ENCODE measurements around the gene NHP2. TPM values are rescaled to one million over a fixed set of nuclear protein-coding genes. Genes with fewer than 3 reads are reported as not detected.

The NHP2 gene
- total RNA-seq, 1 experiment from 2014 or later: 232 TPM

DNA sequence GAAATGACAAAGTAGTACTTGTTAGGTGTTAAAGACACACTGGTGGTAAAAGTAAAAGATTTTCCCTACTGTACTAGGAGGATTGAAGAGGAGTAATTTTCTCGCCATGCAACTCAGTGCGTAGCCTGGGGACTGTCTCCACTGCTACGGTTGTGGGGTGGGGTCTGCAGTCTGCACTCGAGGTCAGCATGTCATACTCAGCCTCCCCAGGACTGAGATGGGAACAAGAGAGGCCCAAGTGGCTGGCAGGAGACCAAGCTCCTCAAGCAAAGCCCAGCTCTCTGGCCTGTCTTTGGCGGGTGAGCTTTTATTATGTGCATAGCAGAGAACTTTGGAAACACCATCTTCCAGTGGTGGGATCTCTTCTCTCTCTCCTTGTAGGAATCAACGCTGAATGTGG is 10.4 kb downstream of the NHP2 start:
- no peak overlapping the region for H3K4me3 ChIP-seq (ENCODE audit: low read depth, low read length, poor library complexity, severe bottlenecking)
- DNase-seq (ENCODE audit: low spot score): no peak
- no peaks in the 10 kb centered on the region for H3K9me3 ChIP-seq (ENCODE audit: low read depth, low read length, poor library complexity, severe bottlenecking)
- intact Hi-C loops (cut with micrococcal nuclease; ENCODE audit: unreplicated experiment): no loop called here
- H3K36me3 ChIP-seq (ENCODE audit: insufficient read depth, low read length, poor library complexity, severe bottlenecking): peaks cover 57% of the 10 kb centered on the region
- H3K4me1 ChIP-seq (ENCODE audit: insufficient read depth, low read length, poor library complexity, severe bottlenecking): no peaks in the 10 kb centered on the region
- H3K27ac ChIP-seq (ENCODE audit: low read depth, low read length, poor library complexity, severe bottlenecking): no peak overlapping the region
- no TSS peak for BruUV-seq (replicated peaks)
- POLR2A ChIA-PET (ENCODE audit: low non-redundant PET): no interaction called here
- no peaks in the 10 kb centered on the region for H3K27me3 ChIP-seq (replicated peaks; ENCODE audit: insufficient read depth, low read depth, low read length, poor library complexity)
- CTCF ChIA-PET: no interaction called here
- no peak for TF ChIP-seq CTCF (conservative IDR thresholded peaks at IDR 0.05; ENCODE audit: low read depth, low read length)
- TF ChIP-seq EZH2 (IDR thresholded peaks at IDR 0.05; ENCODE audit: borderline replicate concordance, low read depth, low read length, poor library complexity, severe bottlenecking): no peak

DNA sequence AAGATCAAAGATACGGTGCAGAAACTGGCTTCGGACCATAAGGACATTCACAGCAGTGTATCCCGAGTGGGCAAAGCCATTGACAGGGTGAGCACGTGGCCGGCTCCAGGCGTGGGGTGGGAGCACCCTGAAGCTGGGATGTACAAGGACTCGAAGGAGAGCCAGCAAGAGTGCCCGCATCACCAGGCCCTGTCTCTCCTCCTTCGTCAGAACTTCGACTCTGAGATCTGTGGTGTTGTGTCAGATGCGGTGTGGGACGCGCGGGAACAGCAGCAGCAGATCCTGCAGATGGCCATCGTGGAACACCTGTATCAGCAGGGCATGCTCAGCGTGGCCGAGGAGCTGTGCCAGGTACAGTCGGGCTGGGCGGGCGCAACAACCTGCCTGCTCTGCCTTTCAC is 11.0 kb downstream of the NHP2 start:
- Histone ChIP-seq H3K4me3 (ENCODE audit: low read depth, low read length, poor library complexity, severe bottlenecking) (no peak overlapping the region), H3K9me3 (ENCODE audit: low read depth, low read length, poor library complexity, severe bottlenecking) (no peaks in the 10 kb centered on the region), H3K27me3 (replicated peaks; ENCODE audit: insufficient read depth, low read depth, low read length, poor library complexity) (no peaks in the 10 kb centered on the region), H3K27ac (ENCODE audit: low read depth, low read length, poor library complexity, severe bottlenecking) (no peak overlapping the region), H3K36me3 (ENCODE audit: insufficient read depth, low read length, poor library complexity, severe bottlenecking) (peaks cover 51% of the 10 kb centered on the region), H3K4me1 (ENCODE audit: insufficient read depth, low read length, poor library complexity, severe bottlenecking) (no peaks in the 10 kb centered on the region)
- BruUV-seq (replicated peaks): no TSS peak
- TF ChIP-seq CTCF (conservative IDR thresholded peaks at IDR 0.05; ENCODE audit: low read depth, low read length) (no peak), EZH2 (IDR thresholded peaks at IDR 0.05; ENCODE audit: borderline replicate concordance, low read depth, low read length, poor library complexity, severe bottlenecking) (no peak)
- ChIA-PET CTCF (no interaction called here), POLR2A (ENCODE audit: low non-redundant PET) (no interaction called here)
- intact Hi-C loops (cut with micrococcal nuclease; ENCODE audit: unreplicated experiment): no loop called here
- no peak for DNase-seq (ENCODE audit: low spot score)

DNA sequence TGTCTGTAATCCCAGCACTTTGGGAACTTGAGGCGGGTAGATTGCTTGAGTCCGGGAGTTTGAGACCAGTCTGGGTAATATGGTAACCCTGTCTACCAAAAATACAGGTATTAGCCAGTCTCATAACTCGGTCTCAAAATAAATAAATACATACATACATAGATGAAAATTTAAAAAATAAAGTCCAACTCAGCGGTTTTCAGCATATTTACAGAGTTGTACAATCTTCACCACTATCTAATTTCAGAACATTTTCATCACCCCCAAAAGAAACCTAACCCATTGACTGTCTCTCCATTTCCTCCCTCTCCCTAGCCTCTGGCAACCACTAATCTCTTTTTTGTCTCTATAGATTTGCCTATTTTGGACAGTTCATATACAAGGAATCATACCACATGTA is 12.1 kb downstream of the NHP2 start:
- Histone ChIP-seq H3K36me3 (ENCODE audit: insufficient read depth, low read length, poor library complexity, severe bottlenecking) (peaks cover 40% of the 10 kb centered on the region), H3K4me3 (ENCODE audit: low read depth, low read length, poor library complexity, severe bottlenecking) (no peak overlapping the region), H3K4me1 (ENCODE audit: insufficient read depth, low read length, poor library complexity, severe bottlenecking) (no peaks in the 10 kb centered on the region), H3K27me3 (replicated peaks; ENCODE audit: insufficient read depth, low read depth, low read length, poor library complexity) (no peaks in the 10 kb centered on the region), H3K9me3 (ENCODE audit: low read depth, low read length, poor library complexity, severe bottlenecking) (no peaks in the 10 kb centered on the region), H3K27ac (ENCODE audit: low read depth, low read length, poor library complexity, severe bottlenecking) (no peak overlapping the region)
- intact Hi-C loops (cut with micrococcal nuclease; ENCODE audit: unreplicated experiment): no loop called here
- BruUV-seq (replicated peaks): no TSS peak
- POLR2A ChIA-PET (ENCODE audit: low non-redundant PET): no interaction called here
- TF ChIP-seq CTCF (conservative IDR thresholded peaks at IDR 0.05; ENCODE audit: low read depth, low read length): no peak
- DNase-seq (ENCODE audit: low spot score): no peak
- CTCF ChIA-PET: no interaction called here

Measured in A673 (cell line).